GM15510 (cell line): ENCODE measurements around the gene STK31.

Source experiments
- POLR2A ChIP-seq: IDR thresholded peaks from 3 replicates; pipeline ENCODE4 v1.6.1; 2011; ENCODE audit warnings: borderline replicate concordance; ENCODE audit not compliant: insufficient read length; ENCODE audit errors: extremely low read depth

Gene STK31

GRCh38 chr7:23709081-23709750 lies 803 bp upstream of the STK31 start:
- no peak for TF ChIP-seq POLR2A

- TF ChIP-seq POLR2A: no peak
These were observed 2.6 kb downstream of the STK31 start for GRCh38 chr7:23712368-23713284.

GRCh38 chr7:23713285-23714149 lies 3.5 kb downstream of the STK31 start:
- no peak for TF ChIP-seq POLR2A

- no peak for TF ChIP-seq POLR2A
These were observed 4.1 kb downstream of the STK31 start for GRCh38 chr7:23714150-23714464.

- no peak for TF ChIP-seq POLR2A
These were observed 4.6 kb downstream of the STK31 start for GRCh38 chr7:23714579-23714978.

DNA sequence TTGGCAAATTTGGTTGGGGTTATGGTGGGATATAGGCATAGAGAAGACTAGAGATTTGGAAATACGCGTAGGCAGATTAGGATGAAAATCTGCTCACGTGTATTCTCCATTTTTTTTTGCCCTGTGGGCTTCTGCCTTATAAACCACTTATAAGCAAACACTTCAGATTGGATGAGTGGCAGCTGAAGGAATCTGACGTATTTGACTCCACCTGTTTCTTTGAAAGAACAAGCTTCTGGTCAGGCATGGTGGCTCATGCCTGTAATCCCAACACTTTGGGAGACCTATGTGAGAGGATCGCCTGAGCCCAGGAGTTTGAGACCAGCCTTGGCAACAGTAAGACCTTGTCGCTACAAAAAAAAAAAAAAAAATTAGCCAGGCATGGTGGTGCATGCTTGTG lies 5.1 kb downstream of the STK31 start:
- TF ChIP-seq POLR2A: no peak

GRCh38 chr7:23717788-23718187 lies 7.8 kb downstream of the STK31 start:
- no peak for TF ChIP-seq POLR2A

DNA sequence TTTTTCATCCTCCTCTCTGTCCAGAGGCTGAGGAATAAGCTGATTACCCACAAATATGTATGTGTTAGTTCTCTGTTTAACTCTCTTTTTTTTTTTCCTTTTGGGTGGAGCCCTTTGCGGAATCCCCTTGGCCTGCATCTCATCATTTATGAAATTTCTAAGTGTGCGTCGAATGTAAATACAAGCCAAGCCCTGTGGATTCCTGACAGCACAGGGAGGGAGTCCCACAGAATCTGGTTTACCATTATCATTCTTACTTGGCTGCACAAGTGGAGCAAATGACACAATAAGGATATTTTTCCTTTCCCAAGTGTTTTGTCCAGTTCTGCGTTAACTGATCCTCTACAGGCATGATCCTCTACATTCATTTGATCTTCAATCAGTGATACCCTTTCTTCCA lies 11.4 kb downstream of the STK31 start:
- TF ChIP-seq POLR2A: no peak

DNA sequence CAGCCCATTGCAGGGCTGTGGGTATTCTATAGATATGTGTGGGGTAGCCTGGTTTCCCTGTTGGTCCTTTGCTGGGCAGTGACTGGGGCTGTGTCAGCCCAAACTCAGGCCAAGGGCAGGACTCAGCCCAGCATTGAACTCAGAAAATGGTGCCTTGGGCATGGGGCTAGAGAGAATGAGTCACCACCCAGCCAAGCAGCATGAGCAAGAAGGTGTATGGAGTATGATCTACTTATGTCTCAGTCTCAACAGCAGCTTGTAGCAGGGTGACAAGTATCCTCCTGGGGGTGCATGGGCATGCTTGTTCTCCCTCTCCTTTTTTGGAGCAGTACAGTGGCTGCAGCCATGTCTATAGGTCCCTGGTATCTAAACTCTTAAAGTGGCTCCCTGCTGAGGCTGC lies 32.0 kb downstream of the STK31 start:
- TF ChIP-seq POLR2A: no peak

DNA sequence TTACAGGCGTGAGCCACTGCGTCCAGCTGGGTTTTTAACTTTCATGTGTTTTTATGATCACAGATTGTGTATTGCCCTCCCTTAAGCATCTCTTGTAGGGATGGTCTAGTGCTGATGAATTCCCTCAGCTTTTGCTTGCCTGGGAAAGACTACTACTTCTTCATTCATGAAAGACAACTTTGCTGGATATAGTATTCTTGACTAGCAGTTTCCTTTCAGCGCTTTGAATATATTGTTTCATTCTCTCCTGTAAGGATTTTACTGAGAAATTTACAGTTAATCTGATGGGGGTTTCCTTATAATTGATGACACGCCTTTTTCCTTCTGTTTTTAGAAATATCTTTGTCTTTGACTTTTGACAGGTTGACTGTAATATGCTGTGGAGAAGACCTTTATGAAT lies 33.2 kb downstream of the STK31 start:
- no peak for TF ChIP-seq POLR2A

GRCh38 chr7:23746629-23747028 lies 36.6 kb downstream of the STK31 start:
- TF ChIP-seq POLR2A: no peak

DNA sequence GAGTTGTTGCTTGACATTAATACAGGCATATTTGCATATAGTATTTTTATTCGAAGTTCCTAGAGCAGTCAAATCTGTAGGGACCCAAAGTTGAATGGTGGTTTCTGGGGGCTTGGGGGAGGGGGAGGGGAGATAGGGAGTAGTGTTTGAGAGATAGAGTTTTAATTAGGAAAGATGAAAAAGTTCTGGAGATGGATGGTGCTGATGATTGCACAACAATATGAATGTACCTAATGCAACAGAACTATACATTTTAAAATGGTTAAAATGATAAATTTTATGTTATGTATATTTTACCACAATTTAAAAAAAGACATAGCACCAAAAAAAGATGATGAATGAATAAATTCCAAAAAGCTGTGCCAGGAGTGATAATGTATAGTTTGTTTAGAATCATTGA lies 41.8 kb downstream of the STK31 start:
- no peak for TF ChIP-seq POLR2A

GRCh38 chr7:23759671-23760391 lies 49.8 kb downstream of the STK31 start:
- TF ChIP-seq POLR2A: no peak

DNA sequence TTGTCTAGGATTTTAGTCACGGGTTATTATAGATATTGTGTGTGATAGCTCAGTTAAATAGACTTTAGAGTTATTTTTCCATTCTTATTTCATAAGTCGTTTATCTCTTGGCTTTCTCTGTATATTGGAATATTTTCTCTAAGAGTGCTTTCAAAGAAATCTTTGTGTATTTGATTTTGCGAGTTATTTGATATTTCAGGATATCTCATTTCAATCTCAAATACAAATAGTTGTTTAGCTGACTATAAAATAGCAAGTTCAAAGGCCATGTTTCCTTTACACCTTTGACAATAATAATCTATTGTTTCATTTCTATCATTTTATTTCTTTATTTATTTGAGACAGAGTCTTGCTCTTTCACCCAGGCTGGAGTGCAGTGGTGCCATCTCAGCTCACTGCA lies 55.9 kb downstream of the STK31 start:
- no peak for TF ChIP-seq POLR2A
